Progenitor cell of endocrine pancreas (in vitro differentiated cells): ENCODE measurements around the gene EIF2S2. TPM values are rescaled to one million over a fixed set of nuclear protein-coding genes. Genes with fewer than 3 reads are reported as not detected.
A peak's percentile ranks its signal among the peaks of the same experiment; 100 is the strongest.

Source experiments
- DNase-seq: peaks from one replicate; pipeline ENCODE4 v3.0.0; 2021; ENCODE audit warnings: low spot score; ENCODE audit not compliant: unreplicated experiment
- H3K27ac Mint-ChIP-seq: 2 replicates; pipeline ENCODE4 v1.8.0; 2021; ENCODE audit warnings: mild to moderate bottlenecking, moderate library complexity, mixed read lengths
- H3K27me3 Mint-ChIP-seq: 2 replicates; pipeline ENCODE4 v1.8.0; 2021; ENCODE audit warnings: mixed read lengths
- H3K36me3 Mint-ChIP-seq: 2 replicates; pipeline ENCODE4 v1.8.0; 2022; ENCODE audit warnings: mixed read lengths; ENCODE audit not compliant: insufficient read depth
- H3K4me1 Mint-ChIP-seq: 2 replicates; pipeline ENCODE4 v1.8.0; 2021; ENCODE audit warnings: low read depth, mixed read lengths
- H3K4me3 Mint-ChIP-seq: 2 replicates; pipeline ENCODE4 v1.8.0; 2021; ENCODE audit warnings: low read depth, mild to moderate bottlenecking, moderate library complexity, mixed read lengths
- H3K9me3 Mint-ChIP-seq: 2 replicates; pipeline ENCODE4 v1.8.0; 2021; ENCODE audit warnings: low read depth, mixed read lengths
- total RNA-seq: library from RNA; stranded (reverse); gene quantifications from 2 replicates; pipeline ENCODE4 v1.2.1, GENCODE V29; 2021
- TF ChIP-seq, protein P1 (sequence below): fragments of 200-600 bp; sonication (generic); IDR thresholded peaks from one replicate; pipeline ENCODE4 v1.5.0; 2021; ENCODE audit warnings: antibody characterized with exemption, mild to moderate bottlenecking; ENCODE audit not compliant: unreplicated experiment

Gene EIF2S2
- total RNA-seq, 1 donor from 2014 or later, result 84.0 TPM

DNA sequence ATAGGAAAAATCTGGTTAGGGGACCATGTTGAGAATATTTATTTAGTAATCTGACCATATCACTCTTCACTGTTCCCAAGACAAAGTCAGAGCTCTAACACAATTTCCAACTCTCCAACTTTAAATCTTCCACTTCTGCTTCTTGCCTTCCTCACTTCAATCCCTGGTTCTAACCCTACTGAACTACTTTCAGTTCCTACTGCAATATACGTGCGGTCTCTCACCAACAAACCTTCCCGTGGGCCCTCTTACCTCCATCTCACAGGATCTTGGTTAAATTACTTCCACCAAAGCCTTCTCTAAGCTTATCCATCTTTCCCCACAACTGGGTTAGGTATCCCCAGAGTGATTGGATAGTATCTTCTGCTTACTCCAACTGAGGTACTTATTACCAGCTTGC lies 8.0 kb downstream of the EIF2S2 start:
- Mint-ChIP-seq H3K27me3 (no peaks in the 10 kb centered on the region), H3K4me1 (peaks cover 16% of the 10 kb centered on the region), H3K27ac (peak overlapping the region; percentile 57), H3K36me3 (peaks cover 49% of the 10 kb centered on the region), H3K4me3 (no peak overlapping the region), H3K9me3 (no peaks in the 10 kb centered on the region)
- DNase-seq, result no peak
- TF ChIP-seq, protein P1, sequence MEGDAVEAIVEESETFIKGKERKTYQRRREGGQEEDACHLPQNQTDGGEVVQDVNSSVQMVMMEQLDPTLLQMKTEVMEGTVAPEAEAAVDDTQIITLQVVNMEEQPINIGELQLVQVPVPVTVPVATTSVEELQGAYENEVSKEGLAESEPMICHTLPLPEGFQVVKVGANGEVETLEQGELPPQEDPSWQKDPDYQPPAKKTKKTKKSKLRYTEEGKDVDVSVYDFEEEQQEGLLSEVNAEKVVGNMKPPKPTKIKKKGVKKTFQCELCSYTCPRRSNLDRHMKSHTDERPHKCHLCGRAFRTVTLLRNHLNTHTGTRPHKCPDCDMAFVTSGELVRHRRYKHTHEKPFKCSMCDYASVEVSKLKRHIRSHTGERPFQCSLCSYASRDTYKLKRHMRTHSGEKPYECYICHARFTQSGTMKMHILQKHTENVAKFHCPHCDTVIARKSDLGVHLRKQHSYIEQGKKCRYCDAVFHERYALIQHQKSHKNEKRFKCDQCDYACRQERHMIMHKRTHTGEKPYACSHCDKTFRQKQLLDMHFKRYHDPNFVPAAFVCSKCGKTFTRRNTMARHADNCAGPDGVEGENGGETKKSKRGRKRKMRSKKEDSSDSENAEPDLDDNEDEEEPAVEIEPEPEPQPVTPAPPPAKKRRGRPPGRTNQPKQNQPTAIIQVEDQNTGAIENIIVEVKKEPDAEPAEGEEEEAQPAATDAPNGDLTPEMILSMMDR, result no peak

DNA sequence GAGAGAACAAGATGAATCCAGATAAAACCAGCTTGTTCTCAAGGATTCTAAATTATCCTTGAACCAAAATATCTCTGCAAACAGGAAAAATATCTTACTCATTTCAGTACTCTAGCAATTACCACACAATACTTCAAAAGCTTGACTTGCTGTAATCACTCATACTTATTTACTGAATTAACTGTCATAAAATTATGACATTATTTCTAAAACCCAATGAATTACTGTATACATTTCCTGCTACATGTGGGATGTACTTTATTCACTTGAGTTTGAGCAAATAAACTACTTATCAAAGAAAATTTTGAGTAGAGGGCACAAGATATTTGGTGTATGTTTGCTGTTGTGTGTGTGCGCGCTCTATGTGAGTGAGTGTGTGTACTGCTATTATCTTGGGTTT lies 9.7 kb downstream of the EIF2S2 start:
- H3K4me3 Mint-ChIP-seq, result no peak overlapping the region
- peaks cover 54% of the 10 kb centered on the region for H3K36me3 Mint-ChIP-seq
- H3K4me1 Mint-ChIP-seq, result peaks cover 5% of the 10 kb centered on the region
- TF ChIP-seq, protein P1, result no peak
- H3K27ac Mint-ChIP-seq, result peak overlapping the region; percentile 31
- H3K9me3 Mint-ChIP-seq, result no peaks in the 10 kb centered on the region
- DNase-seq, result no peak
- no peaks in the 10 kb centered on the region for H3K27me3 Mint-ChIP-seq

- Mint-ChIP-seq H3K27me3 (no peaks in the 10 kb centered on the region), H3K4me1 (peaks cover 2% of the 10 kb centered on the region), H3K9me3 (no peaks in the 10 kb centered on the region), H3K36me3 (peaks cover 69% of the 10 kb centered on the region), H3K4me3 (no peak overlapping the region), H3K27ac (peak overlapping the region; percentile 85)
- no peak for DNase-seq
- TF ChIP-seq, protein P1, result no peak
Observed at GRCh38 chr20:34100576-34100975, 11.5 kb downstream of the EIF2S2 start.

DNA sequence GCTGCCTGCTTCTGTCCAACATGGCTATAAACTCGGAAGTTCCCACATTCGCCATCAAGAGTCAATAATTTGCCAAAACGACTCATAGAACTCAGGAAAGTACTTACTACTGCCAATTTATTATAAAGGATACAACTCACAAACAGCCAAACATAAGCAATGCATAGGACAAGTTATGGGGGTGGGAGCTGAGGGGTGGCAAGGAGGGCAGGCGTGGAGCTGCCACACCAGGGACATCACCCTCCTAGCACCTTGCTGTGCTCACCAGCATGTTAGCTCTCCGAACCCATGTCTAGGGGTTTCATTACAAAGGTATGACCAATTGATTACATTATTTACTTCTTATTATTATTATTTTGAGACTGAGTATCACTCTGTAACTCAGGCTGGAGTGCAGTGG lies 12.4 kb downstream of the EIF2S2 start:
- H3K27me3 Mint-ChIP-seq, result no peaks in the 10 kb centered on the region

GRCh38 chr20:34098570-34098969 lies 13.5 kb downstream of the EIF2S2 start:
- H3K4me3 Mint-ChIP-seq, result no peak overlapping the region
- no peak for DNase-seq
- TF ChIP-seq, protein P1, result no peak
- no peaks in the 10 kb centered on the region for H3K27me3 Mint-ChIP-seq
- H3K4me1 Mint-ChIP-seq, result peaks cover 2% of the 10 kb centered on the region
- H3K27ac Mint-ChIP-seq, result peak overlapping the region; percentile 91
- peaks cover 63% of the 10 kb centered on the region for H3K36me3 Mint-ChIP-seq
- no peaks in the 10 kb centered on the region for H3K9me3 Mint-ChIP-seq

More for the DNA sequence above, 12.4 kb downstream of the EIF2S2 start:
- Mint-ChIP-seq H3K27ac (peak overlapping the region; percentile 25), H3K4me1 (peaks cover 2% of the 10 kb centered on the region), H3K36me3 (peaks cover 65% of the 10 kb centered on the region), H3K4me3 (no peak overlapping the region), H3K9me3 (no peaks in the 10 kb centered on the region)
- TF ChIP-seq, protein P1, result no peak
- no peak for DNase-seq
